Fibroblast of lung (primary cell): ENCODE results near the gene WNK2.

ENCODE experiments used
- EZH2 ChIP-seq: IDR thresholded peaks from 2 replicates; pipeline ENCODE4 v1.5.1; 2012; ENCODE audit warnings: low read length, control low read depth, mild to moderate bottlenecking; ENCODE audit errors: missing control alignments
- TF ChIP-seq, protein P1 (sequence below), 2 donors: IDR thresholded peaks in 1 of 2; conservative IDR thresholded peaks in 1 of 2; 1 replicate in 1 of 2; 2 replicates in 1 of 2; pipeline ENCODE4 v1.5.1; 2011 to 2012; ENCODE audit warnings: low read length in 2 of 2, control low read depth in 1 of 2, inconsistent platforms in 1 of 2, low read depth in 1 of 2, mild to moderate bottlenecking in 1 of 2

- TF ChIP-seq, protein P1, sequence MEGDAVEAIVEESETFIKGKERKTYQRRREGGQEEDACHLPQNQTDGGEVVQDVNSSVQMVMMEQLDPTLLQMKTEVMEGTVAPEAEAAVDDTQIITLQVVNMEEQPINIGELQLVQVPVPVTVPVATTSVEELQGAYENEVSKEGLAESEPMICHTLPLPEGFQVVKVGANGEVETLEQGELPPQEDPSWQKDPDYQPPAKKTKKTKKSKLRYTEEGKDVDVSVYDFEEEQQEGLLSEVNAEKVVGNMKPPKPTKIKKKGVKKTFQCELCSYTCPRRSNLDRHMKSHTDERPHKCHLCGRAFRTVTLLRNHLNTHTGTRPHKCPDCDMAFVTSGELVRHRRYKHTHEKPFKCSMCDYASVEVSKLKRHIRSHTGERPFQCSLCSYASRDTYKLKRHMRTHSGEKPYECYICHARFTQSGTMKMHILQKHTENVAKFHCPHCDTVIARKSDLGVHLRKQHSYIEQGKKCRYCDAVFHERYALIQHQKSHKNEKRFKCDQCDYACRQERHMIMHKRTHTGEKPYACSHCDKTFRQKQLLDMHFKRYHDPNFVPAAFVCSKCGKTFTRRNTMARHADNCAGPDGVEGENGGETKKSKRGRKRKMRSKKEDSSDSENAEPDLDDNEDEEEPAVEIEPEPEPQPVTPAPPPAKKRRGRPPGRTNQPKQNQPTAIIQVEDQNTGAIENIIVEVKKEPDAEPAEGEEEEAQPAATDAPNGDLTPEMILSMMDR (conservative IDR thresholded peaks at IDR 0.05 in 1 of 2, IDR thresholded peaks at IDR 0.05 in 1 of 2; ENCODE audit: low read depth in 1 of 2, low read length in 2 of 2), result no peak
- TF ChIP-seq EZH2, result no peak
These were observed 1.6 kb downstream of the WNK2 start for GRCh38 chr9:93185266-93186214.
